IMR-90 (cell line): ENCODE data around the gene TIGIT.

Experiments used
- CEBPB ChIP-seq: IDR thresholded peaks from 2 replicates; pipeline ENCODE4 v1.6.1; 2012; ENCODE audit warnings: low read depth, low read length, improper control_type of control experiment
- CHD1 ChIP-seq: IDR thresholded peaks from 2 replicates; pipeline ENCODE4 v1.6.1; 2012; ENCODE audit warnings: low read depth, low read length, improper control_type of control experiment
- CTCF ChIP-seq: conservative IDR thresholded peaks from 2 replicates; pipeline ENCODE4 v1.5.1; 2012; ENCODE audit warnings: mild to moderate bottlenecking, low read depth, low read length, improper control_type of control experiment
- ELK1 ChIP-seq: fragments of 150-350 bp; IDR thresholded peaks from 2 replicates; pipeline ENCODE4 v1.6.1; 2016; ENCODE audit warnings: low read depth, mild to moderate bottlenecking, low read length, moderate library complexity, borderline replicate concordance
- FOS ChIP-seq: fragments of 150-350 bp; IDR thresholded peaks from 2 replicates; pipeline ENCODE4 v1.6.1; 2016; ENCODE audit warnings: low read depth, low read length
- MAFK ChIP-seq: IDR thresholded peaks from 2 replicates; pipeline ENCODE4 v1.6.1; 2012; ENCODE audit warnings: low read depth, low read length, improper control_type of control experiment
- MXI1 ChIP-seq: IDR thresholded peaks from 2 replicates; pipeline ENCODE4 v1.6.1; 2012; ENCODE audit warnings: low read depth, mild to moderate bottlenecking, low read length, moderate library complexity, borderline replicate concordance
- NFE2L2 ChIP-seq: fragments of 150-350 bp; IDR thresholded peaks from 2 replicates; pipeline ENCODE4 v1.6.1; 2016; ENCODE audit warnings: low read depth, mild to moderate bottlenecking, low read length
- POLR2A ChIP-seq: IDR thresholded peaks from 2 replicates; pipeline ENCODE4 v1.6.1; 2012; ENCODE audit warnings: mild to moderate bottlenecking, low read depth, low read length
- RAD21 ChIP-seq: IDR thresholded peaks from 2 replicates; pipeline ENCODE4 v1.6.1; 2012; ENCODE audit warnings: low read length, improper control_type of control experiment
- RCOR1 ChIP-seq: IDR thresholded peaks from 2 replicates; pipeline ENCODE4 v1.6.1; 2012; ENCODE audit warnings: mild to moderate bottlenecking, low read length, improper control_type of control experiment; ENCODE audit not compliant: insufficient replicate concordance
- SMC3 ChIP-seq: fragments of 150-350 bp; IDR thresholded peaks from 2 replicates; pipeline ENCODE4 v1.6.1; 2016; ENCODE audit warnings: low read depth, mild to moderate bottlenecking, antibody characterized with exemption, low read length, moderate library complexity
- USF2 ChIP-seq: fragments of 150-350 bp; IDR thresholded peaks from 2 replicates; pipeline ENCODE4 v1.6.1; 2017; ENCODE audit warnings: mild to moderate bottlenecking, antibody characterized with exemption, low read length, low read depth

GRCh38 chr3:114344492-114344891 is 50.7 kb downstream of the TIGIT start:
- TF ChIP-seq MXI1 (no peak), CTCF (no peak), NFE2L2 (no peak), FOS (no peak), MAFK (no peak), RAD21 (no peak), RCOR1 (no peak), POLR2A (no peak), ELK1 (no peak), CEBPB (no peak), CHD1 (no peak), SMC3 (no peak), USF2 (no peak)
